Cardiac muscle cell (in vitro differentiated cells and primary cell): ENCODE measurements around the gene SLC38A11. TPM values are rescaled to one million over a fixed set of nuclear protein-coding genes. Genes with fewer than 3 reads are reported as not detected.

Experiments
- DNase-seq, 2 donors: peaks; one replicate each; pipeline versions ENCODE4 v3.0.0 to v3.0.0-alpha.2; 2010 to 2017; ENCODE audit warnings: low read depth in 1 of 2, low spot score in 1 of 2
- H3K27ac ChIP-seq: fragments of 200-600 bp; sonication (generic); 2 replicates; pipeline ENCODE4 v1.5.1; 2016
- H3K27me3 ChIP-seq: fragments of 200-600 bp; sonication (generic); 2 replicates; pipeline ENCODE4 v1.6.0; 2016; ENCODE audit warnings: control low read depth
- H3K36me3 ChIP-seq: fragments of 200-600 bp; sonication (generic); 2 replicates; pipeline ENCODE4 v1.5.1; 2016; ENCODE audit warnings: control low read depth
- H3K4me1 ChIP-seq: fragments of 200-600 bp; sonication (generic); 2 replicates; pipeline ENCODE4 v1.8.1; 2017; ENCODE audit warnings: low read depth, mild to moderate bottlenecking, mixed run types
- H3K4me3 ChIP-seq: fragments of 200-600 bp; sonication (generic); 2 replicates; pipeline ENCODE4 v1.5.1; 2016; ENCODE audit warnings: mild to moderate bottlenecking
- H3K9me3 ChIP-seq: fragments of 200-600 bp; sonication (generic); 2 replicates; pipeline ENCODE4 v1.5.1; 2017; ENCODE audit warnings: low read depth, mild to moderate bottlenecking, control low read depth
- CTCF ChIP-seq: IDR thresholded peaks from 2 replicates; pipeline ENCODE4 v1.5.1; 2012; ENCODE audit warnings: low read depth, mild to moderate bottlenecking, low read length
- polyA plus RNA-seq: library from polyadenylated mRNA; unstranded; fragments of >200 nt; fragmentation: Nextera tagmentation; extraction: Ambion mirVana; gene quantifications from 2 replicates; pipeline ENCODE4 v1.2.1, GENCODE V29; 2016
- total RNA-seq: library from RNA; depleted of rRNA; stranded (reverse); fragments of >200 nt; gene quantifications from 2 replicates; pipeline ENCODE4 v1.2.3, GENCODE V29; 2016

Gene SLC38A11
- total and polyA plus RNA-seq, 2 experiments from 2014 or later, result not detected

GRCh38 chr2:164897469-164898260 is 57.7 kb downstream of the SLC38A11 start:
- no peak for DNase-seq
- H3K4me1 ChIP-seq, result peaks cover 12% of the 10 kb centered on the region
- H3K4me3 ChIP-seq, result no peak overlapping the region
- no peaks in the 10 kb centered on the region for H3K36me3 ChIP-seq
- H3K27me3 ChIP-seq, result no peaks in the 10 kb centered on the region
- H3K27ac ChIP-seq, result no peak overlapping the region
- no peak for TF ChIP-seq CTCF
- no peaks in the 10 kb centered on the region for H3K9me3 ChIP-seq

GRCh38 chr2:164896634-164897355 is 58.5 kb downstream of the SLC38A11 start:
- H3K9me3 ChIP-seq, result no peaks in the 10 kb centered on the region
- DNase-seq, result peak in 1 of 2 donors; percentile 55
- H3K27me3 ChIP-seq, result no peaks in the 10 kb centered on the region
- TF ChIP-seq CTCF, result no peak
- peaks cover 8% of the 10 kb centered on the region for H3K4me1 ChIP-seq
- no peaks in the 10 kb centered on the region for H3K36me3 ChIP-seq
- H3K27ac ChIP-seq, result no peak overlapping the region
- no peak overlapping the region for H3K4me3 ChIP-seq

- no peak overlapping the region for H3K4me3 ChIP-seq
- no peaks in the 10 kb centered on the region for H3K36me3 ChIP-seq
- TF ChIP-seq CTCF, result no peak
- H3K9me3 ChIP-seq, result no peaks in the 10 kb centered on the region
- peak in 1 of 2 donors; percentile 46 for DNase-seq
- no peak overlapping the region for H3K27ac ChIP-seq
- no peaks in the 10 kb centered on the region for H3K27me3 ChIP-seq
- peaks cover 8% of the 10 kb centered on the region for H3K4me1 ChIP-seq
These were observed 59.1 kb downstream of the SLC38A11 start for GRCh38 chr2:164896226-164896625.

- H3K27ac ChIP-seq, result no peak overlapping the region
These were observed 63.9 kb downstream of the SLC38A11 start for GRCh38 chr2:164891460-164891859.

GRCh38 chr2:164890544-164890943 is 64.8 kb downstream of the SLC38A11 start:
- no peak for TF ChIP-seq CTCF
- H3K27ac ChIP-seq, result no peak overlapping the region
- H3K9me3 ChIP-seq, result no peaks in the 10 kb centered on the region
- no peaks in the 10 kb centered on the region for H3K4me1 ChIP-seq
- H3K27me3 ChIP-seq, result no peaks in the 10 kb centered on the region
- no peak overlapping the region for H3K4me3 ChIP-seq
- peak in 1 of 2 donors; percentile 26 for DNase-seq
- no peaks in the 10 kb centered on the region for H3K36me3 ChIP-seq

More at GRCh38 chr2:164891460-164891859, 63.9 kb downstream of the SLC38A11 start:
- no peaks in the 10 kb centered on the region for H3K36me3 ChIP-seq
- no peaks in the 10 kb centered on the region for H3K27me3 ChIP-seq
- H3K9me3 ChIP-seq, result no peaks in the 10 kb centered on the region
- no peak for TF ChIP-seq CTCF
- no peak overlapping the region for H3K4me3 ChIP-seq
- no peak for DNase-seq
- H3K4me1 ChIP-seq, result no peaks in the 10 kb centered on the region
